ENCODE results near the gene RYR2.

Gene RYR2

GRCh38 chr1:237050185-237050584, 8.2 kb downstream of the RYR2 start:
- TF ChIP-seq, protein P1, sequence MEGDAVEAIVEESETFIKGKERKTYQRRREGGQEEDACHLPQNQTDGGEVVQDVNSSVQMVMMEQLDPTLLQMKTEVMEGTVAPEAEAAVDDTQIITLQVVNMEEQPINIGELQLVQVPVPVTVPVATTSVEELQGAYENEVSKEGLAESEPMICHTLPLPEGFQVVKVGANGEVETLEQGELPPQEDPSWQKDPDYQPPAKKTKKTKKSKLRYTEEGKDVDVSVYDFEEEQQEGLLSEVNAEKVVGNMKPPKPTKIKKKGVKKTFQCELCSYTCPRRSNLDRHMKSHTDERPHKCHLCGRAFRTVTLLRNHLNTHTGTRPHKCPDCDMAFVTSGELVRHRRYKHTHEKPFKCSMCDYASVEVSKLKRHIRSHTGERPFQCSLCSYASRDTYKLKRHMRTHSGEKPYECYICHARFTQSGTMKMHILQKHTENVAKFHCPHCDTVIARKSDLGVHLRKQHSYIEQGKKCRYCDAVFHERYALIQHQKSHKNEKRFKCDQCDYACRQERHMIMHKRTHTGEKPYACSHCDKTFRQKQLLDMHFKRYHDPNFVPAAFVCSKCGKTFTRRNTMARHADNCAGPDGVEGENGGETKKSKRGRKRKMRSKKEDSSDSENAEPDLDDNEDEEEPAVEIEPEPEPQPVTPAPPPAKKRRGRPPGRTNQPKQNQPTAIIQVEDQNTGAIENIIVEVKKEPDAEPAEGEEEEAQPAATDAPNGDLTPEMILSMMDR (IDR thresholded peaks at IDR 0.05): no peak
- no peak overlapping the region for H3K4me3 Mint-ChIP-seq
- H3K27me3 Mint-ChIP-seq (ENCODE audit: low read depth, poor library complexity): peaks cover 6% of the 10 kb centered on the region
- H3K27ac Mint-ChIP-seq: peak overlapping the region; percentile 64
- no peaks in the 10 kb centered on the region for H3K36me3 Mint-ChIP-seq (ENCODE audit: low read depth)
- H3K9me3 Mint-ChIP-seq: no peaks in the 10 kb centered on the region
- no peak for DNase-seq
- H3K4me1 Mint-ChIP-seq: no peaks in the 10 kb centered on the region

- Mint-ChIP-seq H3K27me3 (ENCODE audit: low read depth, poor library complexity) (peaks cover 7% of the 10 kb centered on the region), H3K4me1 (no peaks in the 10 kb centered on the region), H3K9me3 (no peaks in the 10 kb centered on the region), H3K27ac (no peak overlapping the region), H3K4me3 (no peak overlapping the region), H3K36me3 (ENCODE audit: low read depth) (no peaks in the 10 kb centered on the region)
- no peak for DNase-seq
- TF ChIP-seq, protein P1 (IDR thresholded peaks at IDR 0.05): no peak
Measured at GRCh38 chr1:237050915-237051314, 8.9 kb downstream of the RYR2 start.

DNA sequence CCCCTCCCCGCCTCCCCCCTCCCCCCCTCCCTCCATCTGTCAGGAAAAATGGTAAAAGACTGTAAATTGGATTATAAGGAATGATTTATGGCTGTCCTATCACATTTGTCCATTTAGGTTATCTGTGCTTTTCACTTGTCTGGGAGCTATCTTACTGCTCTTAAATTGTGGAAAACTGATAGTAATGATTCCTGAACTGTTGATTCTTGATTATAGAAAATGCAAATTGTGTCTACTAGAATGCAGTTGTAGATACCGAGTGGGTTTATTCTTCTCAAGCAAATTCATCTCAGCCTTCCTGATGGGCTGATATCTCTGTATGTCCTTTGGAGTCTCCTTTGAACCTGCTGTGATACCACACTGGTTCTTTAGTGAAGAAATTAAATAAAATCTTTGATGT, 12.3 kb downstream of the RYR2 start:
- H3K9me3 Mint-ChIP-seq: no peaks in the 10 kb centered on the region
- no peak overlapping the region for H3K4me3 Mint-ChIP-seq
- H3K4me1 Mint-ChIP-seq: no peaks in the 10 kb centered on the region
- no peak overlapping the region for H3K27ac Mint-ChIP-seq
- no peak for DNase-seq
- H3K27me3 Mint-ChIP-seq (ENCODE audit: low read depth, poor library complexity): peaks cover 7% of the 10 kb centered on the region
- TF ChIP-seq, protein P1 (IDR thresholded peaks at IDR 0.05): no peak
- no peaks in the 10 kb centered on the region for H3K36me3 Mint-ChIP-seq (ENCODE audit: low read depth)

DNA sequence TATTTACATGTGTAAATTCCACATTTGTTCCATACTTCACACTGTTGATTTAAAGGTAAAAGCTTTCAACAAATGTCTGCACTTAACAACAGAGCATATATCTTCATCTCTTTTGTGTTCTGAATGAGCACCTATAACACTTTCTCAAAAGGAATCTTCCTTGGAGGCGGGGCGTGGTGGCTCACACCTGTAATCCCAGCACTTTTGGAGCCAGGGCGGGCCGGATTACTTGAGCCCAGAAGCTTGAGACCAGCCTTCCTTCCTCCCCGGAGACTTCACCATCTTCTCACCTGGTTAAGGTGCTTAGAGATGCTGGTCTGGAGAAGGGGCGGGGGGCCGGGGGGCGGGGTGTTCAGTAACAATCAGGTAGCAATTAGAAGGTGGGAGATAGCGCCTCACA, 16.5 kb downstream of the RYR2 start:
- peaks cover 4% of the 10 kb centered on the region for H3K27me3 Mint-ChIP-seq (ENCODE audit: low read depth, poor library complexity)
- no peak overlapping the region for H3K27ac Mint-ChIP-seq
- no peak for DNase-seq
- H3K9me3 Mint-ChIP-seq: no peaks in the 10 kb centered on the region
- no peaks in the 10 kb centered on the region for H3K4me1 Mint-ChIP-seq
- TF ChIP-seq, protein P1 (IDR thresholded peaks at IDR 0.05): no peak
- H3K4me3 Mint-ChIP-seq: no peak overlapping the region
- no peaks in the 10 kb centered on the region for H3K36me3 Mint-ChIP-seq (ENCODE audit: low read depth)

DNA sequence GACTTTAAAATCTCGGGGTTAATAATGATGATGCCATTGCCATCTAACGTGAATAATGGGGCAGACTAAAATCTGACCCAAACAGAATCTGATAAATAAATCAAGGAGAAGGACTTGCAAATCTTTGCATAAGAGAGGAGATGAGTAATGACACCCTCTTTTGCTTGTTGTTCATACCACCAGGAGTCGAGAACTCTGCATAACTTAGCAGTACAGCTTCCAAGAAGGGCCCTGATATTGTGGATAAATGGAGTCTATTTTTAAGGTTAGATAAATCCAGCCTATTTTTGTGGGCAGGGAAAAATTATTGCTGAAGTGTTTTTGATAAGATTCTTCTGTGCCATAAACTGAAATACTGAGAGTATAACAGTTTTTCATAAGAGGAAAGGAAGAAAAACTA, 17.3 kb downstream of the RYR2 start:
- DNase-seq: no peak
- Mint-ChIP-seq H3K27ac (no peak overlapping the region), H3K36me3 (ENCODE audit: low read depth) (no peaks in the 10 kb centered on the region), H3K27me3 (ENCODE audit: low read depth, poor library complexity) (peaks cover 4% of the 10 kb centered on the region), H3K4me1 (no peaks in the 10 kb centered on the region), H3K9me3 (no peaks in the 10 kb centered on the region), H3K4me3 (no peak overlapping the region)
- TF ChIP-seq, protein P1 (IDR thresholded peaks at IDR 0.05): no peak

- Mint-ChIP-seq H3K27me3 (ENCODE audit: low read depth, poor library complexity) (no peaks in the 10 kb centered on the region), H3K4me3 (no peak overlapping the region), H3K27ac (no peak overlapping the region), H3K36me3 (ENCODE audit: low read depth) (no peaks in the 10 kb centered on the region), H3K9me3 (peaks cover 3% of the 10 kb centered on the region), H3K4me1 (no peaks in the 10 kb centered on the region)
- TF ChIP-seq, protein P1 (IDR thresholded peaks at IDR 0.05): no peak
- no peak for DNase-seq
Measured at GRCh38 chr1:237062976-237063375, 21.0 kb downstream of the RYR2 start.

Data from nephron progenitor cell (in vitro differentiated cells).